Lung (tissue), 12 donors: ENCODE data around the gene DIP2C. TPM values are rescaled to one million over a fixed set of nuclear protein-coding genes. Genes with fewer than 3 reads are reported as not detected.

ENCODE experiments used
- ATAC-seq: fragments of 200-7000 bp; cut with Tn5 transposase; one replicate; pipeline ENCODE4 v1.9.1; 2020; ENCODE audit warnings: moderate number of reproducible peaks; ENCODE audit not compliant: insufficient read depth, low FRiP score
- DNase-seq, 3 donors: peaks; one replicate each; pipeline ENCODE4 v3.0.0-alpha.2; 2013 to 2017
- H3K27ac ChIP-seq, 2 donors: one replicate each; pipeline ENCODE4 v1.5.1; 2013; ENCODE audit warnings: mild to moderate bottlenecking in 2 of 2, moderate library complexity in 2 of 2, control low read depth in 1 of 2, inconsistent platforms in 1 of 2, low read depth in 1 of 2, low read length in 1 of 2
- H3K27me3 ChIP-seq, 3 donors: one replicate each; pipeline ENCODE4 v1.5.1; 2013; ENCODE audit warnings: low read length in 2 of 3; ENCODE audit not compliant: control insufficient read depth in 3 of 3, insufficient read depth in 3 of 3
- H3K36me3 ChIP-seq, 4 donors: one replicate each; pipeline ENCODE4 v1.5.1; 2013; ENCODE audit warnings: low read length in 4 of 4, mild to moderate bottlenecking in 1 of 4, moderate library complexity in 1 of 4; ENCODE audit not compliant: control insufficient read depth in 4 of 4, insufficient read depth in 4 of 4
- H3K4me1 ChIP-seq, 5 donors: one replicate each; pipeline ENCODE4 v1.5.1; 2013; ENCODE audit warnings: low read length in 5 of 5, mild to moderate bottlenecking in 2 of 5, moderate library complexity in 1 of 5; ENCODE audit not compliant: control insufficient read depth in 5 of 5, insufficient read depth in 5 of 5
- H3K4me3 ChIP-seq: one replicate; pipeline ENCODE4 v1.5.1; 2013; ENCODE audit warnings: mild to moderate bottlenecking, control low read depth, moderate library complexity
- H3K9ac ChIP-seq, 2 donors: one replicate each; pipeline ENCODE4 v1.5.1; 2013; ENCODE audit warnings: low read length in 2 of 2, control low read depth in 1 of 2; ENCODE audit not compliant: insufficient read depth in 1 of 2
- H3K9me3 ChIP-seq, 4 donors: one replicate each; pipeline ENCODE4 v1.5.1; 2013; ENCODE audit warnings: low read length in 3 of 4, mild to moderate bottlenecking in 1 of 4, moderate library complexity in 1 of 4; ENCODE audit not compliant: control insufficient read depth in 4 of 4, insufficient read depth in 3 of 4
- WGBS, 2 donors: extraction: QIAGEN DNeasy Blood & Tissue Kit; methylation state at CpG; one replicate each; pipeline ENCODE4 v1.1.7; 2013; 5-methylcytosine and 5-hydroxymethylcytosine counted together
- polyA plus RNA-seq, 2 donors: library from polyadenylated mRNA; stranded (reverse); fragments of 200-250 nt; gene quantifications; one replicate each; pipeline ENCODE4 v1.2.1, GENCODE V29; 2013
- total RNA-seq, 2 donors: library from RNA; depleted of rRNA in 1 of 2; stranded (reverse); fragments of >200 nt in 1 of 2; gene quantifications; one replicate each; pipeline ENCODE4 v1.2.1, GENCODE V29; 2014 to 2021
- TF ChIP-seq, protein P1 (sequence below): IDR thresholded peaks from 2 replicates; pipeline ENCODE4 v1.5.1; 2012; ENCODE audit warnings: mild to moderate bottlenecking; ENCODE audit errors: control extremely low read depth, extremely low read depth
- donor health status: control.
- donor health status: control.
- donor health status: Bipolar disorder and iron deficiency.
- donor health status: healthy.
- donor health status: DM: yes; HTN: yes; CAD: no.

Gene DIP2C
- total and polyA plus RNA-seq, 4 donors, result 3.6 to 20.0 (median 9.5) TPM

DNA sequence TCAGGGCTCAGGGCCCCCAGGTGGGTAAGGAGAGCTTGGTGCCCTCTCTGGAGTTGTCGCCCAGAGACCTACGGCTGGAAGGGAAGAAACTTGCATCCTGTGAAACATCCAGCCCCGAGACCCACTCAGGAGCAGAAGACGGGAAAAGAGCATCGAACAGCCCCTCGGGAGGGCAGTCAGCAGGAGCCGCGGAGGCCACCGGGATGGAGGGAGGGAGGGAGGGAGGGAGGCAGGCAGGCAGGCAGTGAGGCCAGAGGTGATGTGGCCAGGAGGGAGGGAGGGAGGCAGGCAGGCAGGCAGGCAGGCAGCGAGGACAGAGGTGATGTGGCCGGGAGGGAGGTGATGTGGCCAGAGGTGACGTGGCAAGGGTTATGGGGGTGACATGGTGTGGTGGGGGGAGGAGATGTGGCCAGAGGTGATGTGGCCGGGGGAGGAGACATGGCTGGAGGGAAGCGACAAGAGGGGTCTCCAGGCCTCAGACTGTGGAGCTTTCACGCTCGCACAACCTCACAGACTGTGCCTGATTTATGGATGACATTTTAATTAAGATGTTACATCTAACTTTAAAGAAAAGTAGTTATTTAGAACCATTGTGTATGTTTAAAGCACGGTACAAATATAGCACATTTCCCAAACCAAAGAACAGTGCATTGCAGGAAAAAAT is 141.1 kb downstream of the DIP2C start:
- no peak overlapping the region for H3K4me3 ChIP-seq
- WGBS, 2 donors, result 68 to 84% methylated on average over 17 of the region's 17 CpGs
- DNase-seq (no peak), ATAC-seq (no peak)
- TF ChIP-seq, protein P1, sequence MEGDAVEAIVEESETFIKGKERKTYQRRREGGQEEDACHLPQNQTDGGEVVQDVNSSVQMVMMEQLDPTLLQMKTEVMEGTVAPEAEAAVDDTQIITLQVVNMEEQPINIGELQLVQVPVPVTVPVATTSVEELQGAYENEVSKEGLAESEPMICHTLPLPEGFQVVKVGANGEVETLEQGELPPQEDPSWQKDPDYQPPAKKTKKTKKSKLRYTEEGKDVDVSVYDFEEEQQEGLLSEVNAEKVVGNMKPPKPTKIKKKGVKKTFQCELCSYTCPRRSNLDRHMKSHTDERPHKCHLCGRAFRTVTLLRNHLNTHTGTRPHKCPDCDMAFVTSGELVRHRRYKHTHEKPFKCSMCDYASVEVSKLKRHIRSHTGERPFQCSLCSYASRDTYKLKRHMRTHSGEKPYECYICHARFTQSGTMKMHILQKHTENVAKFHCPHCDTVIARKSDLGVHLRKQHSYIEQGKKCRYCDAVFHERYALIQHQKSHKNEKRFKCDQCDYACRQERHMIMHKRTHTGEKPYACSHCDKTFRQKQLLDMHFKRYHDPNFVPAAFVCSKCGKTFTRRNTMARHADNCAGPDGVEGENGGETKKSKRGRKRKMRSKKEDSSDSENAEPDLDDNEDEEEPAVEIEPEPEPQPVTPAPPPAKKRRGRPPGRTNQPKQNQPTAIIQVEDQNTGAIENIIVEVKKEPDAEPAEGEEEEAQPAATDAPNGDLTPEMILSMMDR, result no peak
- H3K27me3 ChIP-seq, result no peaks in the 10 kb centered on the region
- H3K4me1 ChIP-seq, result peaks cover 0 to 24% (median 13%) of the 10 kb centered on the region in 5 donors
- no peak overlapping the region for H3K9ac ChIP-seq
- H3K27ac ChIP-seq, result no peak overlapping the region
- no peaks in the 10 kb centered on the region for H3K9me3 ChIP-seq
- H3K36me3 ChIP-seq, result no peaks in the 10 kb centered on the region

DNA sequence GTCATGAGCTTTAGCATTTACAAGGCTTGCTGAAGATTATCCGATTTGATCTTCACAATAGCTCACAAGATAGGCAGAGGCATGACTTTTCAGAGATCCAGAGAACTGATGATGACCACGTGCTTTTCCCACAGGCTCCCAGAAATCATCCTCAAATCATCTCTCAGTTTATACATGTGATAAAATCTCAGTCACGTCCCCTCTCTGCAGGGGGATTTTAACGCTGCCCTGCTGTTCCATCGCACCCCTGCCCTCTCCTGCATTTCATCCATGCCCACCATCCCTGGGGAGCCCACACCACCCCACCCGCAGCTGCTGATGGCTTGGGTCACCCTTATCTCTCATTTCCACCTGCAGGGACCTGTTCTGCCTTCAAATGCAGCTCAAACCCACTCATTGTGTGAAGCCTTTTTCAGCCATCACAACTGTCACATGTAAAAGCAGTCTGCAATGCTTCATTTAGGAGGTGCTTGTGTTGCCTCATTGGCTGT is 141.8 kb downstream of the DIP2C start:
- peaks cover 0 to 18% (median 10%) of the 10 kb centered on the region in 5 donors for H3K4me1 ChIP-seq
- no peak overlapping the region for H3K4me3 ChIP-seq
- peak overlapping the region in 1 of 2 donors; percentile 39 for H3K27ac ChIP-seq
- TF ChIP-seq, protein P1, result no peak
- WGBS, 2 donors, result 66 to 67% methylated on average over 6 of the region's 6 CpGs
- no peaks in the 10 kb centered on the region for H3K9me3 ChIP-seq
- DNase-seq (no peak), ATAC-seq (no peak)
- H3K27me3 ChIP-seq, result no peaks in the 10 kb centered on the region
- no peaks in the 10 kb centered on the region for H3K36me3 ChIP-seq
- no peak overlapping the region for H3K9ac ChIP-seq

DNA sequence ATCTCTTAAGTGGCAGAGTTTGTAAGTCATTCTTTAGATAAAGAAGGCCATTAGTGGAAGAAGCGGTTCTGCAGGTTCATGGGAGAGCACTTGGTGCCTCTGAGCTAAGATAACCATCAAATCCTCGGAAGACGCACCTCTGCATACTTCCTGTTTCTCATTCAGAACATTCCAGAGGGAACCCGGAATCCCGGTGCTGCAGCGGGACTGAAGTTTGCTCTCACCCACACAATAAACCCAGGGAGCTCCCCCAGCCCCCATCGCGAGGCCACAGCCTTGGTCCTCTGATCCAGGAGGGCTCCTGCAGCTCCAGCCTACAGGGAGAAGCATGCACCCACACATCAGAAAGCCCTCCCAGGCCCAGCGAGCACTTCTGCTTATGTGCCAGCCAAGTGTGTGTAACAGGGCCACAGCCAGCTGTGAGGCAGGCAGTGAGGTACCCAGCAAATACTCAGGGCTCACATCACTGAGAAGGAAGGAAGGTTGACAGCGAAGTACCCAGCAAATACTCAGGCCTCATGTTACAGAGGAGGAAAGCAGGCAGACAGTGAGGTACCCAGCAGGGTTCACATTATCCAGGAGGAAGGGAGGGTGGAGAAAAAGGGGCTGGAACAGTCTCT is 142.4 kb downstream of the DIP2C start:
- Histone ChIP-seq H3K36me3 (no peaks in the 10 kb centered on the region), H3K9ac (no peak overlapping the region), H3K4me3 (no peak overlapping the region), H3K9me3 (no peaks in the 10 kb centered on the region), H3K27ac (peak overlapping the region in 1 of 2 donors; percentile 39), H3K27me3 (no peaks in the 10 kb centered on the region), H3K4me1 (peaks cover 3 to 22% (median 12%) of the 10 kb centered on the region in 5 donors)
- DNase-seq, result peak; percentile 59 to 70 (median 65)
- 23 to 27% methylated on average over 10 of the region's 10 CpGs for WGBS, 2 donors
- ATAC-seq, result no peak
- TF ChIP-seq, protein P1, result no peak
